ENCODE measurements around the gene IQSEC2. TPM values are rescaled to one million over a fixed set of nuclear protein-coding genes. Genes with fewer than 3 reads are reported as not detected.

The IQSEC2 gene
- total RNA-seq, 4 donors from 2014 or later = 12.0 to 24.8 (median 20.0) TPM

GRCh38 chrX:53283099-53283498, 1.7 kb upstream of the IQSEC2 start:
- intact Hi-C loops (cut with DNase I) = no loop called here
- Histone ChIP-seq H3K4me1 (peaks cover 38 to 70% (median 65%) of the 10 kb centered on the region in 4 donors), H3K27me3 (no peaks in the 10 kb centered on the region), H3K9me3 (no peaks in the 10 kb centered on the region), H3K36me3 (no peaks in the 10 kb centered on the region), H3K4me3 (no peak overlapping the region), H3K27ac (replicated peaks in 1 of 4) (no peak overlapping the region)
- DNase-seq (ENCODE audit: extremely low spot score) = no peak
- 94% methylated on average over 3 of the region's 3 CpGs for WGBS
- TF ChIP-seq POLR2AphosphoS5 (IDR thresholded peaks at IDR 0.05) (no peak), CTCF (IDR thresholded peaks at IDR 0.05) (no peak), EP300 (IDR thresholded peaks at IDR 0.05) (no peak), POLR2A (IDR thresholded peaks at IDR 0.05; ENCODE audit: low read depth) (no peak)

- peaks cover 29 to 60% (median 55%) of the 10 kb centered on the region in 4 donors for H3K4me1 ChIP-seq
- peak overlapping the region; percentile 72 to 79 (median 77) for H3K27ac ChIP-seq (replicated peaks in 1 of 4)
- DNase-seq (ENCODE audit: extremely low spot score) = no peak
- 46% methylated on average over 5 of the region's 5 CpGs for WGBS
- H3K4me3 ChIP-seq = peak overlapping the region in 2 of 4 donors; percentile 53 to 55
- TF ChIP-seq POLR2AphosphoS5 (IDR thresholded peaks at IDR 0.05) (no peak), POLR2A (IDR thresholded peaks at IDR 0.05; ENCODE audit: low read depth) (no peak)
- H3K27me3 ChIP-seq = no peaks in the 10 kb centered on the region
- H3K36me3 ChIP-seq = no peaks in the 10 kb centered on the region
- intact Hi-C loops (cut with DNase I) = no loop called here
- H3K9me3 ChIP-seq = no peaks in the 10 kb centered on the region
These were observed 745 bp upstream of the IQSEC2 start for GRCh38 chrX:53281963-53282695.

GRCh38 chrX:53280331-53281320, 758 bp downstream of the IQSEC2 start:
- Histone ChIP-seq H3K9me3 (no peaks in the 10 kb centered on the region), H3K27ac (replicated peaks in 1 of 4) (peak overlapping the region; percentile 72 to 79 (median 77)), H3K27me3 (no peaks in the 10 kb centered on the region), H3K36me3 (no peaks in the 10 kb centered on the region), H3K4me3 (peak overlapping the region; percentile 48 to 55 (median 52)), H3K4me1 (peaks cover 19 to 51% (median 46%) of the 10 kb centered on the region in 4 donors)
- 49% methylated on average over 11 of the region's 14 CpGs for WGBS
- intact Hi-C loops (cut with DNase I) = no loop called here
- no peak for DNase-seq (ENCODE audit: extremely low spot score)
- TF ChIP-seq EP300 (IDR thresholded peaks at IDR 0.05) (no peak), POLR2AphosphoS5 (IDR thresholded peaks at IDR 0.05) (no peak), CTCF (IDR thresholded peaks at IDR 0.05) (no peak), POLR2A (IDR thresholded peaks at IDR 0.05; ENCODE audit: low read depth) (no peak)

- WGBS = 54% methylated on average over 14 of the region's 14 CpGs
- Histone ChIP-seq H3K4me3 (peak overlapping the region in 2 of 4 donors; percentile 48 to 50), H3K27ac (replicated peaks in 1 of 4) (no peak overlapping the region), H3K9me3 (no peaks in the 10 kb centered on the region), H3K4me1 (peaks cover 11 to 41% (median 35%) of the 10 kb centered on the region in 4 donors), H3K36me3 (no peaks in the 10 kb centered on the region), H3K27me3 (no peaks in the 10 kb centered on the region)
- no peak for DNase-seq (ENCODE audit: extremely low spot score)
- TF ChIP-seq EP300 (IDR thresholded peaks at IDR 0.05) (no peak), POLR2AphosphoS5 (IDR thresholded peaks at IDR 0.05) (no peak), POLR2A (IDR thresholded peaks at IDR 0.05; ENCODE audit: low read depth) (no peak), CTCF (IDR thresholded peaks at IDR 0.05) (no peak)
- intact Hi-C loops (cut with DNase I) = no loop called here
These were observed 1.8 kb downstream of the IQSEC2 start for GRCh38 chrX:53279296-53280237.

Data from esophagus muscularis mucosa (tissue), 4 donors.